IMR-90 (cell line): ENCODE data around the gene DLGAP4.

Experiments used
- BHLHE40 ChIP-seq: fragments of 150-350 bp; IDR thresholded peaks from 2 replicates; pipeline ENCODE4 v1.6.1; 2016; ENCODE audit warnings: mild to moderate bottlenecking, low read depth, low read length
- CEBPB ChIP-seq: IDR thresholded peaks from 2 replicates; pipeline ENCODE4 v1.6.1; 2012; ENCODE audit warnings: low read depth, low read length, improper control_type of control experiment
- CHD1 ChIP-seq: IDR thresholded peaks from 2 replicates; pipeline ENCODE4 v1.6.1; 2012; ENCODE audit warnings: low read depth, low read length, improper control_type of control experiment
- FOS ChIP-seq: fragments of 150-350 bp; IDR thresholded peaks from 2 replicates; pipeline ENCODE4 v1.6.1; 2016; ENCODE audit warnings: low read depth, low read length
- POLR2A ChIP-seq: IDR thresholded peaks from 2 replicates; pipeline ENCODE4 v1.6.1; 2012; ENCODE audit warnings: mild to moderate bottlenecking, low read depth, low read length
- RAD21 ChIP-seq: IDR thresholded peaks from 2 replicates; pipeline ENCODE4 v1.6.1; 2012; ENCODE audit warnings: low read length, improper control_type of control experiment
- RFX5 ChIP-seq: IDR thresholded peaks from 2 replicates; pipeline ENCODE4 v1.8.0; 2012; ENCODE audit warnings: low read depth, mild to moderate bottlenecking, low read length, moderate library complexity
- SMC3 ChIP-seq: fragments of 150-350 bp; IDR thresholded peaks from 2 replicates; pipeline ENCODE4 v1.6.1; 2016; ENCODE audit warnings: low read depth, mild to moderate bottlenecking, antibody characterized with exemption, low read length, moderate library complexity
- USF2 ChIP-seq: fragments of 150-350 bp; IDR thresholded peaks from 2 replicates; pipeline ENCODE4 v1.6.1; 2017; ENCODE audit warnings: mild to moderate bottlenecking, antibody characterized with exemption, low read length, low read depth
- TF ChIP-seq, protein P1 (sequence below): conservative IDR thresholded peaks from 2 replicates; pipeline ENCODE4 v1.5.1; 2012; ENCODE audit warnings: mild to moderate bottlenecking, low read depth, low read length, improper control_type of control experiment

GRCh38 chr20:36369739-36370138 is 63.6 kb downstream of the DLGAP4 start:
- TF ChIP-seq, protein P1, sequence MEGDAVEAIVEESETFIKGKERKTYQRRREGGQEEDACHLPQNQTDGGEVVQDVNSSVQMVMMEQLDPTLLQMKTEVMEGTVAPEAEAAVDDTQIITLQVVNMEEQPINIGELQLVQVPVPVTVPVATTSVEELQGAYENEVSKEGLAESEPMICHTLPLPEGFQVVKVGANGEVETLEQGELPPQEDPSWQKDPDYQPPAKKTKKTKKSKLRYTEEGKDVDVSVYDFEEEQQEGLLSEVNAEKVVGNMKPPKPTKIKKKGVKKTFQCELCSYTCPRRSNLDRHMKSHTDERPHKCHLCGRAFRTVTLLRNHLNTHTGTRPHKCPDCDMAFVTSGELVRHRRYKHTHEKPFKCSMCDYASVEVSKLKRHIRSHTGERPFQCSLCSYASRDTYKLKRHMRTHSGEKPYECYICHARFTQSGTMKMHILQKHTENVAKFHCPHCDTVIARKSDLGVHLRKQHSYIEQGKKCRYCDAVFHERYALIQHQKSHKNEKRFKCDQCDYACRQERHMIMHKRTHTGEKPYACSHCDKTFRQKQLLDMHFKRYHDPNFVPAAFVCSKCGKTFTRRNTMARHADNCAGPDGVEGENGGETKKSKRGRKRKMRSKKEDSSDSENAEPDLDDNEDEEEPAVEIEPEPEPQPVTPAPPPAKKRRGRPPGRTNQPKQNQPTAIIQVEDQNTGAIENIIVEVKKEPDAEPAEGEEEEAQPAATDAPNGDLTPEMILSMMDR = no peak
- TF ChIP-seq CEBPB (no peak), POLR2A (no peak), RAD21 (no peak), FOS (no peak), BHLHE40 (no peak), CHD1 (no peak), USF2 (no peak), SMC3 (no peak), RFX5 (no peak)
